ENCODE measurements around the gene VPS54.
A peak's percentile ranks its signal among the peaks of the same experiment; 100 is the strongest.

VPS54 gene

GRCh38 chr2:63863707-63864106 lies 155.5 kb downstream of the VPS54 start:
- no peak overlapping the region for H3K4me3 ChIP-seq (ENCODE audit: low read depth, low read length)
- peaks cover 28% of the 10 kb centered on the region for H3K36me3 ChIP-seq (replicated peaks)
- H3K27me3 ChIP-seq (replicated peaks), result no peaks in the 10 kb centered on the region
- in situ Hi-C loops (cut with HindIII; ENCODE audit: low pct_ligation_motif_present, low sequenced_read_pairs), result no loop called here
- no peak for DNase-seq
- no peak overlapping the region for H3K27ac ChIP-seq
- TF ChIP-seq CTCF (IDR thresholded peaks at IDR 0.05; ENCODE audit: low read depth, low read length, missing control alignments), result no peak

GRCh38 chr2:63862806-63863205 lies 156.4 kb downstream of the VPS54 start:
- Histone ChIP-seq H3K36me3 (replicated peaks) (peaks cover 32% of the 10 kb centered on the region), H3K27me3 (replicated peaks) (no peaks in the 10 kb centered on the region), H3K27ac (no peak overlapping the region), H3K4me3 (ENCODE audit: low read depth, low read length) (no peak overlapping the region)
- no peak for TF ChIP-seq CTCF (IDR thresholded peaks at IDR 0.05; ENCODE audit: low read depth, low read length, missing control alignments)
- DNase-seq, result no peak
- in situ Hi-C loops (cut with HindIII; ENCODE audit: low pct_ligation_motif_present, low sequenced_read_pairs), result no loop called here

GRCh38 chr2:63861220-63861822 lies 157.9 kb downstream of the VPS54 start:
- Histone ChIP-seq H3K27ac (no peak overlapping the region), H3K27me3 (replicated peaks) (no peaks in the 10 kb centered on the region), H3K36me3 (replicated peaks) (peaks cover 42% of the 10 kb centered on the region), H3K4me3 (ENCODE audit: low read depth, low read length) (no peak overlapping the region)
- peak; percentile 62 for TF ChIP-seq CTCF (IDR thresholded peaks at IDR 0.05; ENCODE audit: low read depth, low read length, missing control alignments)
- in situ Hi-C loops (cut with HindIII; ENCODE audit: low pct_ligation_motif_present, low sequenced_read_pairs), result no loop called here
- peak; percentile 69 for DNase-seq

GRCh38 chr2:63858291-63858690 lies 160.9 kb downstream of the VPS54 start:
- Histone ChIP-seq H3K4me3 (ENCODE audit: low read depth, low read length) (no peak overlapping the region), H3K27me3 (replicated peaks) (no peaks in the 10 kb centered on the region), H3K27ac (no peak overlapping the region), H3K36me3 (replicated peaks) (peaks cover 42% of the 10 kb centered on the region)
- in situ Hi-C loops (cut with HindIII; ENCODE audit: low pct_ligation_motif_present, low sequenced_read_pairs), result no loop called here
- DNase-seq, result no peak
- no peak for TF ChIP-seq CTCF (IDR thresholded peaks at IDR 0.05; ENCODE audit: low read depth, low read length, missing control alignments)

GRCh38 chr2:63856303-63856603 lies 163.0 kb downstream of the VPS54 start:
- peaks cover 30% of the 10 kb centered on the region for H3K36me3 ChIP-seq (replicated peaks)
- no peak overlapping the region for H3K27ac ChIP-seq
- in situ Hi-C loops (cut with HindIII; ENCODE audit: low pct_ligation_motif_present, low sequenced_read_pairs), result no loop called here
- H3K27me3 ChIP-seq (replicated peaks), result no peaks in the 10 kb centered on the region
- TF ChIP-seq CTCF (IDR thresholded peaks at IDR 0.05; ENCODE audit: low read depth, low read length, missing control alignments), result no peak
- no peak overlapping the region for H3K4me3 ChIP-seq (ENCODE audit: low read depth, low read length)
- DNase-seq, result no peak
